ENCODE results near the gene RCBTB1.

RCBTB1 gene

DNA sequence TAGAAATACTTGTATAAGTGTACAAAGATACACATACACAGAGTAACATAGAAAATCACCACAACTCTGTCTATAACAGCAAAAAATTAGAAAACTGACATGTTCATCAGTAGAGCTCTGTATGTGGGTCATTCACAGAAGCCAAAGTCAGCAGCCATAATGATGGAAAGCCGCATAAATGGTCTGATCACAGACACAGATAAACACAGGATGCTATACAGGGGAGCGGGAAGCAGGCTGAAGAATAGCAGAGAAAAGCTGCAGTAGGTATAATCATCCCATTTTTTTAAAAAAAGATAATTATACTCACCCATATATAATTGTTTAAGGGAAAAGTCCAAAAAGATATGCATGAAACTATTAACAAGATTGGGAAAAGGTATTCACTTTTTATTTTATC lies 31.5 kb downstream of the RCBTB1 start:
- no peak for DNase-seq

DNA sequence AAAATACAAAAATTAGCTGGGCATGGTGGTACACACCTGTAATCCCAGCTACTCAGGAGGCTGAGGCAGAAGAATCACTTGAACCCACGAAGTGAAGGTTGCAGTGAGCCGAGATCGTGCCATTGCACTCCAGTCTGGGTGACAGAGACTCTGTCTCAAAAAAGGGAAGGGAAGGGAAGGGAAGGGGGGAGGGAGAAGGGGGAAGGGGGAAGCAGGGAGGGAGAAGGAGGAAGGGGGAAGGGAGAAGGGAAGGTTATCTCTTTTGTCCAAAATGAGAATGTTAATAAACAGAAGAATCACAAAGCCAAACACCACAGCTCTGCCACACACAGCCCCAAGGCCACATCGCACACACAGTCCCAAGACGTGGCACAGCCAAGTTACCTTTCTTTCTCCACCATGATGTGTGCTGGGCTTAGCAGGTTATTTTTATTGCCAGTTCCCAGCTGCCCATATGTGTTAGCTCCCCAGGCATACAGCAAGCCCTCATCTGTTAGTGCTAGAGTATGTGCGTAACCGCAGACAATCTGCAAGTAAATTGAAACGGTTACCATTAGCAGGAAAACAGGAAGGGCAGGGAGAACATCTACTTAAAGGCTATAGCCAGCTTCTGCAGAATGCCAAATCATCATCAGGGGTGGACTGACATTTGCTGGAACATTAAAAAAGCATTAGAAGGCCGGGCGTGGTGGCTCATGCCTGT lies 34.3 kb downstream of the RCBTB1 start:
- DNase-seq, result no peak

DNA sequence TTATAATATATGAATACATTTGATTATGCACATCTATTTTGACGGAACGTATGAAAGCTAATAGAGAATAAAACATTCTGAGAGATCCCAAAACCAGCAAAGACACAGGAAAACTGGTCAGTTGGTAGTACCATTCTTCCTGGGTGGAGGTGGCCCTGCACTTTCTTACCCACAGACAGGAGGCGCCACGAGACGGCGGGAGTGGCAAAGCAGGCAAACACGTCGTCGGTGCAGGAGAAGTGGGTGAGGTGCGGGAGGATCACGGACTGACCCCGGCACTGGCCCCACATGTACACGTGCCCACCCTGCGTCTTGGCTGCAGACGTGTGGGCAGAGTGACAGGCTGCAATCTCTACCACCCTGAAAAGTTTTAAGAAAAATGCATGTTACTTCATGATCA lies 36.1 kb downstream of the RCBTB1 start:
- no peak for DNase-seq

DNA sequence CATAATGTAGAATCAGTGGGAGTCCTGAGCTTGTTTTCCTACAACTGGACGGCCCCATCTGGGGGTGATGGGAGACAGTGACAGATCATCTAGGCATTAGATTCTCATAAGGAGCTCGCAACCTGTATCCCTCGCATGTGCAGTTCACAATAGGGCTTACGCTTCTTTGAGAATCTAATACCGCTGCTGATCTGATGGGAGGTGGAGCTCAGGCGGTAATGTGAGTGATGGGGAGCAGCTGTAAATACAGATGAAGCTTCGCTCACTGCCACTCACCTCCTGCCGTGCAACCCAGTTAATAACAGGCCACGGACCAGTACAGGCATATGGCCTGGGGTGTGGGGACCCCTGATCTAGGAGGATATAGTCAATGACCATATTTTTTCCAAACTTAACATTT lies 38.8 kb downstream of the RCBTB1 start:
- no peak for DNase-seq

DNA sequence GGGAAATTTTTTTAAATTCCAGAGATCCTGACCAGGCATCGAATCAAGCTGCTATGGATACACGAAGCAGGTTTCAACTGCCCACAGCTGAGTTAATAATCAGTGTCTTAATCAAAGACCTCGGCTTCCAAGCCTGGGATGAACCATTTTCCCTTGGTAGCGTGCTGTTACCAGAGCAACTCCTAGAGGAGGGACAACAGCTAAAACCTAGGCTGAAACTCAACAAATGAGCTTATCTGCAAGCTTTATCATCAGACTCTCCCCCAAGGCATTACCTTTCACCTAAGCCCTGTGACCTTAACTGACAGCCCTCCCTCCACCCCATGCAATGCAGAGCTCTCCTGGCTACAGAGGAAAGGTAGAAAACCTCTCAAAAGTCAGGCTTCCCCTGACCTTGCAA lies 39.7 kb downstream of the RCBTB1 start:
- DNase-seq, result no peak

DNA sequence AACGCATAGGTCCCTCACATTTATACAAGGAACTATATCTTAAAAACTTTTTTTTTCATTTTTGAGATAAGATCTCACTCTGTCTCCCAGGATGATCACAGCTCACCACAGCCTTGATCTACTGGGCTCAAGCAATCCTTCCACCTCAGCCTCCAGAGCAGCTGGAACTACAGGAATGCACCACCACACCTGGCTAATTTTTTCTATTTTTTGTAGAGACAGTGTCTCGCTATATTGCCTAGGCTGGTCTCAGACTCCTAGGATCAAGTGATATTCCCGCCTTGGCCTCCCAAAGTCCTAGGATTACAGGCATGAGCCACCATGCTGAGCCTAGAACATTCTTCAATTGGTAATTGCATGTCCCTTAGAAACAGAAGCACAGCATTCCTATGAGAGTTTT lies 41.7 kb downstream of the RCBTB1 start:
- DNase-seq, result no peak

DNA sequence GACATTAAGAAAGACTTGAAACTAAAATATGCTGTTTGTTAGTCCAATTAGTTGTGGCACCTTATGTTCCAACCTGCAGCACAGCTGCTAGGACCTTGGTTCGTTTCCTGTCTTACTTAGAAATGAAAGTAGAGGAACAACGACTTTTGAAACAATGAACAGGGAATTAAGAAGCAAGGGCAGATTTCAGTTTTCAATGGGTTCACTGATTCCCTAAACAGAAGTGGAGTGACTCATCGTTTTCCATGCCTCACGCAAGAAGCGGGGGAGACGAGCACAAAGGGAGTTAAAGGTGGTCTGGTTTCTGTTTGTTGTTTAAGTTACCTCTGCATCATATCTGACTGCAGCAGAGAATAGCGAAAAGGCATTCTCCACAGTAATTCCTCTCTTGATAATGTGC lies 44.8 kb downstream of the RCBTB1 start:
- DNase-seq, result no peak

DNA sequence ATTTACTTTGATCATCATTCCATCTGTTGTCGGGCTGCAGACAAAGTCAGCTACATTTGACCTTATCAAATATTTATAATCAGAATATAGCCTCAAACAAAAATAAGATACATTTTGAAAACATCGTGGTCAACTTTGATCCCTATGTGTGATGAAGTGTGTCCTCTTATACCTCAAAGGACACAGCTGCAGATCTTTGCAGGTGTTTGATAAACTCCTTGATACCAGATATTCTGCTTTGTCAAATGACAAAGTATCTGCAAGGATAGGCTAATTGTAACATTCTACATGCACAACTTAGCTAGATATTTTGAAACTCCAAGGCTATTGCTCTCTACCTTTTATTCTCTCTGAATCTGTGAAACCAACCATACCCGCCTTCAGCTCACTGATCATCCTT lies 45.6 kb downstream of the RCBTB1 start:
- DNase-seq, result no peak

DNA sequence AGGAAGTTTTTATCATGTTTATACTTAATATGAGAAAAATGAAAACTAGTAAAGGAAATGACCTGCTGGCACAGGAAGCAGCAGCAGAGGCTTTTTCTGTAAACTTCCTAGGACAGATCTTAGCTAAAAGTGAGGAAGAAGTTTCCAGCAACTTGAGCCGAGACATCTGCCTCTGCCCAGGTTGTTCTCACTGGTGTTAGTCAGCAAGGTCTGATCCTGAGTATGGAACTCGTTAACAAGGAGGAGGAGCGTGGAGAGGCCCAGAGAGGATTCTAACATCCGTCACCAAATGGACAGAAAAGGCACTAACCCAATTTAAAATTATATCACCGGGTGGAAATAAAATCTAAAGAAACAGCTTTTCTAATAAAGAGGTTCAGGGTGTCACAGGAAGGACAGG lies 46.0 kb downstream of the RCBTB1 start:
- no peak for DNase-seq

DNA sequence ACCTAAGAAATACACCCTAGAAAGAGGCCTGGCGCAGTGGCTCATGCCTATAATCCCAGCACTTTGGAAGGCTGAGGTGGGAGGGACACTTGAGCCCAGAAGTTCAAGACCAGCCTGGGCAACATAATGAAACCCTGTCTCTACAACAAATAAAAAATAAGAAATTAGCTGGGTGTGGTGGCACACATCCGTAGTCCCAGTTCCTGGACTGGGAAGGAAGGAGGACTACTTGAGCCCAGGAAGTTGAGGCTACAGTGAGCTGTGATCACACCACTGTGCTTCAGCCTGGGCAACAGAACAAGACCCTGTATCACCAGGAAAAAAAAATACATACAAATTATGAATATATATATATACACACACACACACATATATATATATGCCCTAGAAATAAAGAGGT lies 47.0 kb downstream of the RCBTB1 start:
- DNase-seq, result no peak

DNA sequence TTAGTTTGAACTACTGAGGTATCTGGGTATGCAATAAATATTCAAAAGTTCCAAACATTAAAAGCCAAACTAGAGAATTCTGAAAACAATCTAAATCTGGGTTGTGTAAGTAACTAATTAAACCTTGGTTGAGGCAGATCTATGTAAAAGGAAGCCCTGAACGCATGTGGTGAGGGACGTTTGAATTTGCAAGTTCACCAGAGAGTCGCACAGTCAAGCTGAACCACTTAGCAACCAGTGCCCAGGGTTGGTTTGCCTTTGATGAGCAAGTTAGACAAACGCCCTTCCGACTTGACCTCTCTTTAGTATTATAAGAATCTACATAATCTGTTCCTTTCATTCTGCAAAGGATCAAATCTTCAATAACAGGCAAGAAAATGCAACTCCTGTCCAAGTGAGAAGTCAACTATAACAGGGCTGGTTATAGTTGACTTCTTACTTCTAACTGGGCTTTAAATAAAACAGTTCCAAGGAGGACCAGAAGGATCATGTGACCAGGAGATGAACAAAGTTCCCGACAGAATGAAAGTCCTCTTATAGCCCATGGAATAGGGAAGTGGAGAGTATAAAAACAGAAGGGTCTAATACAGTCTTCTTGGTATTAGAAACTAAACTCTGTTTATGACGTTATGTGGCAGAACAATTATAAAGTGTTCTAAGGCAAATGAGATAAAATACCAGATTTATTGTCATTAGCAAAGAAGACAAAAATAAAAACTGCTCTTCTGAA lies 49.0 kb downstream of the RCBTB1 start:
- DNase-seq, result no peak

DNA sequence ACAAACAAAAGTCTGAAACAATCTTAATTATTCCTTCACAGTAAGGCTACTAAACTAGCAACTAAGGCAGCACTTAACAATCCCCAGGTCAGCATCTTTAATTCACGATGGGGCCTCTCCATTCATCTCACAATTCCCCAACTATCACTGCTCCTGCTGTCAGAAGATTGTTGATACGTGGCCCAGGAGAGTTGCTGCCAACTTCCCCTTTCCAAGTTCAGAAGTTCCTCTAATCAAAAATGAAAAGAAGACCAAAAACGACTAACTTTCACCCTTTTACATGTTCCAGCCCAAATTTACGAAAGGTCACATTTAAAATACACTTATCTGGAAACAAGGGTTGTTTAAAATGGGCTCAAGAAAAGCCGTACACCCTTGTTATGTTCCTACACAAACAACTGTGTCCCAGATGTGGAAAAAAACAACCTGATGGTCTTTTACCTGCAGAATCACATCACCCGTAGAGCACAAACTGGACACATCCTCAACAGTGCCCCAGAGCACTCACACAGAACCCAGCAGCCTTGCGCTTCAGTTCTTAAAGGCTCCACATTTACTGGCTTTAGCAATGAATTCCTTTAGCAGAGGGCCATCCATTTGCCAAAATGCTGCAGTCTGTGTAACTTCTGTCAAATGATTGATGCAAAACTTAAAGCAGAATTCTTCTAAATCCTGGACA lies 51.6 kb downstream of the RCBTB1 start:
- no peak for DNase-seq

DNA sequence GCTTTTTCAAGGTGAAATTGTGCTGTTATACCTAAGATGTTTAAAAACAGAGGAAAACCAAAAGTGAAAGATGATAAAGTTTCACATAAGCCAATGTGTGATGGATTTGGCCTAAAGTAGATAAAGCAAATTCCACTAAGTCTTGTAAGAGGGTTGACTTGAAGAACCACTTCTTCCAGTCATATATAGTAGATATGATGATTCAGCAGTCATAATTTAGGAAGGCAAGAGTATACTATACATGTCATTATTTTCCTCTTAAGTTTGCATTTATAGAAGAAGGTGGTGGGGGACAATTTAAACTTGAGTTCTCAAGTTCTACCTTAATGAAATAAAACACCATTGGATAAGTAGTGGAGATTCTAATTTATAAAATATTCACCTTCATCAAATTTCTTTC lies 52.3 kb downstream of the RCBTB1 start:
- no peak for DNase-seq

DNA sequence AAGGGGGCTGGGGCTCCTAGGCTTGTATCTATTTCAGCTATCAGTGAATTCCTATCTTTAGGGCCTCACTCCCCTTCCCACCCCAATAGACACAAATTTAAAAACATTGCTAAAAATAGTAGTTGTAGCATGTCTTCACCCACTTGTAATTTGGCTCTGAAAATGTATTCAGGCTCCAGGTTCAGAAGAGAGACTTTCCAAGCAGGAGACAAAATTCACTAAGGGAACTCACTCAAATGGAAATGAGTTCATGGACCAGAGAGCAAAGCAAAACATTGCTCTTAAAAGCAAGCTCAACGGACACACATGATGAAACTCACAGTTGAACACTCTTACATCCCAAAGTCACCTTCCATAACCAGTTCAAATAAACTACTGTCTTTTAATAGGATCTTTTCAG lies 52.8 kb downstream of the RCBTB1 start:
- no peak for DNase-seq

DNA sequence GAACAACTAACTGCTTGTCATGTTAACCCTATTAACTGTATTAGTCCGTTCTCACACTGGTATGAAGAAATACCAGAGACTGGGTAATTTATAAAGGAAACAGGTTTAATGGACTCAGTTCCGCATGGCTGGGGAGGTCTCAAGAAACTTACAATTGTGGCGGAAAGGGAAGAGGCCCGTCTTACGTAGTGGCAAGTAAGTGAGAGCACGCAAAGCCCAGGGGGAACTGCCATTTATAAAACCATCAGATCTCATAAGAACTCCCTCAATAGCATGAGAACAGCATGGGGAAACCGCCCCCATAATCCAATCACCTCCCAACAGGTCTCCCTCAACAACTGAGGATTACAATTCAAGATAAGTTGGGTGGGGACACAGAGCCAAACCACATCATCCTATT lies 54.9 kb downstream of the RCBTB1 start:
- DNase-seq, result no peak

DNA sequence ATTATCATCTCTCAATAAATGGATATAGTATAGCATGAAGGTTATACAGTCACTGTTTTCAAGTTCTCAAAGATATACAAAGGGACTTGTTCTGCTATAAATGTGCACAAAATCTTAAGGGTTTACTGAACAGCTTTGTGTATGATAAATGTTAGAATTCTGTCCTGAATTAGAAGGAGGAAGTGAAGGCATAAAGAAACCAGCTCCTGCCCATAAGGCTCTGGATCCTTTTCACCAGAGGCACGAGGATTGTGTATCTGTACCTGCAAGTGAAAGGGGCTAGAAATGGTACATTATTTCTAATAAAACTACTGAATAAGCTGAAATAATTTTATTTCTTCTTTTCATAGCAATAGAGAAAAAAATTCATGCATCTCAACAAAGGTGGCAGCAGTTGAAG lies 57.2 kb downstream of the RCBTB1 start:
- no peak for DNase-seq

DNA sequence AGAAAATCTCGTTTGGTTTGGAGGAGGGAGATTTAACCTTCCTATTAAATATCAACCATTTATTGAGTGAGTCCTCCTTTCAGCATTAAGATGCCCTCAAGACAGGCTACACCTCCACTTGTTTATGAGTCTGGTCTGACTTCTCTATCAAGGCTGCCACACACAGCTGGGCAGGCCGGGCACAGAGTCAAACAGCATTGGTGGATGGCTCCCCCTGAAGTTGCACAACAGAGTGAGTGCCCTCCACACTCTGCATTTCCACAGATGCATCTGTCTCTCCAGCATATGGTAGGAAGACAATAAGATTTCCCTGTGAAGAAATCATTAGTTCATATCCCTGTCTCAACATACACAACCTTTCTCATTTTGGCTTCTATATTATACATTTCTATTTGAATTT lies 58.2 kb downstream of the RCBTB1 start:
- no peak for DNase-seq

DNA sequence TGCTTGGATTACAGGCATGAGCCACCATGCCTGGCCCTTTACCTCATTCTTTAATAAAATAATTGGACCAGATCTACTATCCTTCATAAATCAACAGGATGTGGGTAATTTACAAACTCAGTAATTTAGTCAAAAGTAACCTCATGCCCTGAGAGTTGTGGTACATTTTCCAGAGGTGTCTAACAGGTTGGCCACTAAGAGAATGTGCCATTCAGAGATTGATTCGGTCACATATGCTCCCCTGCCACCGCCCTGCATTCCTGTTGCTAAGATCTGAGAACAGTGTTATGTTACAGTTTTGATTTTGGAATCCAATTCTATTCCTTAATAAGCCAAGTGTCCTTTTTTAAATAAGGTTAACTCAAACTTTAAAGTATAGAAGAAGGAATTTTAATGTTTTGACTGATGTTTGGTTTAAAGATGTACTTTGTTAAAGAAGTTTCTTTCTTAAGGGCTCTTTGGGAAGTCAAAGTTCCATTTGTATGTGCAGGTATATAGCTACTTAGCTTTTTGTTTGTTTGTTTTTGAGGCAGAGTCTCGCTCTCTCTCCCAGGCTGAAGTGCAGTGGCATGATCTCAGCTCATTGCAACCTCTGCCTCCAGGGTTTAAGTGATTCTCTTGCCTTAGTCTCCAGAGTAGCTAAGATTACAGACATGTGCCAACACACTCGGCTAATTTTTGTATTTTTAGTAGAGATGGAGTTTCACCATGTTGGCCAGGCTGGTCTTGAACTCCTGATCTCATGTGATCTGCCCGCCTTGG lies 60.4 kb downstream of the RCBTB1 start:
- DNase-seq, result no peak

DNA sequence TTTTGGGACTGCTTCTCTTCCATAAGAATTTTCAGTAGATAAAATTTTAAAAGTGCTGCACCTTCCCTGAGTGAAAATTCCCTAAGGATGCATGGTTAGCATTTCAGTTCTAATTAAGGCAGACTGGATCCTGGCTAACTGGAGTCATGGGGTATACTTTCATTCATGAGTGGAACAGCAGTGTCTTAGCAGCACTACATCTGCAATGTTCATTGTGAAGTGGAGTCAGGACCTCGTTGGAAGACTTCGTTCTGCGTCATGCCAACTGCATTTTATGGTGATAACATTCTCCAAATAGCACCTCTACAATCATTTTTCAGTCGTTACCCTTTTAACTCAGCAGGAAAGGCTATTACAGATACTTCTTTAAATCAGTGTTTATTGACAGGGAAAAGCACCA lies 64.1 kb downstream of the RCBTB1 start:
- DNase-seq, result no peak

DNA sequence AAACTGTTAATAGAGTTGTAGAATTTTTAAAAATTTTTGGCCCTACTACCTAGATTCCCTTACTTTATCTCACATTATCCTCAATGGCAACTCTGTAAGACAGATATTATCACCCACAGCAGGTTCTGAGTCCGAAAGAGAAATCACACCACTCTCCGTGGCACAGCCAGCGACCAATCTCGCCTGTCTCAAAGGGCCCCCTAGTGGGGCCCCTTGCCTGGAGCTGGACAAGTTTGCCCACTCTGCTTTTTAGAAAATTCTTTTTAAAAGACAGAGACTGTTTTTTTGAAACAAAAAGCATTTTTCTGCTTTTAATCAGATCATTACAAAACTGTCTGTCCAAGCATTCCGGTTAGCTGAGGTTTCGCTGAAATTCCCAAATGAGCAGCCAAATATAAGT lies 67.9 kb downstream of the RCBTB1 start:
- no peak for DNase-seq

DNA sequence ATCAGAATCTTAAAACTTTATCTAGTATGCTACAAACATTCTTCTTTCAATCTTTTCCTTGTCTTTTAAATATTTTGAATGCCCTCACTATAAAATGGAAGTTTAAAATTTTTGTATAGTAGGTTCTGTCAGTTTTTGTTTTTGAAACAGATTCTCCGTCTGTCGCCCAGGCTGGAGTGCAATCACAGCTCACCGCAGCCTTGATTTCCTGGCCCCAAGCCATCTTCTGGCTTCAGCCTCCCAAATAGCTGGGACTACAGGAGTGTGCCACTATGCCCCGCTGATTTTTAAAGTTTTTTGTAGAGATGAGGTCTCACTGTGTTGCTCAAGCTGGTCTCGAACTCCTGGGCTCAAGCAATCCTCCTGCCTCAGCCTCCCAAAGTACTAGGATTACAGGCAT lies 68.9 kb downstream of the RCBTB1 start:
- no peak for DNase-seq

DNA sequence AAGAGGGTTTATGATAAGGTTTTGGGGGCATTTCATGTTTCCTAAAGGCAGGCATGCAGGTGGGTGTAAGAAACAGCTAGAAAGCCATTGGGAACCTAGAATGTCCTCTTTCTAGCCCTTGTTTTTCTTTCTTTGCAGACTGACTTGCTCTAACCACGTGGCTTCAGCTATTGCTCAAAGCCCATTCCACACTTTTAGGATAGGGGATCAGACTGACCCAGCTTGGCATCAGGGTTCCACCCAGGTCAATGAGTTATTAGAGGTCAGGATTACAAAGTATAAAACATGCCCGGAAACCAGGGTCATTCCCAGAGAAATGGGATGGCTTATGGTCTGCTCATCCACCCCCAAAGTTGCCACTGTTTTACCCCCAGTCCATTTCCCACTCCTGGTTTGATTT lies 72.8 kb downstream of the RCBTB1 start:
- DNase-seq, result no peak

DNA sequence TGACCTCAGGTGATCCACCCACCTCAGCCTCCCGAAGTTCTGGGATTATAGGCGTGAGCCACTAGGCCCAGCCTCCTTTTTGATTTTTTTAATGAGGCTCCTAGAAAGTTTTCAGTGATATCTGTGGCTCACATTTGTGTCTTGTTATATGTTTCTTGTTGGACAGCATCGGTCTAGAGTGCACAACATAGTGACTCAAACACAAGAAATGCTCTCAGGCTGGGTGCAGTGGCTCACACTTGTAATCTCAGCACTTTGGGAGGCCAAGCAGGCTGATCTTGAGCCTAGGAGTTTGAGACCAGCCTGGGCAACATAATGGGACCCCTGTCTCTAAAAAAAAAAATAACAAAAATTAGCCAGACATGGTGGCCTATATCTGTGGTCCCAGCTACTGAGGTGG lies 81.4 kb downstream of the RCBTB1 start:
- DNase-seq, result no peak

DNA sequence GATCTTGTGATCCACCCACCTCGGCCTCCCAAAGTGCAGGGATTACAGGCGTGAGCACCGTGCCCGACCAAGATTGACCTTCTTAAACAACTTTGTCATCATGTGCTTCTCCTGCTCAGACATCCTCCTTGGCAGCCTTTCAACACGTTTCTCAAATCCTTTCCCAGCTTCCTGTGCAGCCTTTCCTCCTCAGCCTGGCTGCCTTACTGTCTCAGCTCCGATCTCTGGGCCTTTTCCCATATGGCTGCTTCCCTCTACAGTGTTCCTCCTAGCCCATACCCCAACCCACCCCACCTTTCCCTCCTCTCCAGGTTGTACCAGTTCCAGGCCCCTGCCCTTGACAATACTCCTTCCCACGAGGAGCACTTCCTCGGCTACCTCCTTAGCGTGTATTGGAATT lies 82.4 kb downstream of the RCBTB1 start:
- DNase-seq, result no peak
